Measurements from ENCODE around the gene SEMA3F. TPM values are rescaled to one million over a fixed set of nuclear protein-coding genes. Genes with fewer than 3 reads are reported as not detected.

SEMA3F gene
- total and polyA plus RNA-seq, 5 donors: 7.3 to 15.2 (median 10.1) TPM

GRCh38 chr3:50172626-50173220 lies 17.6 kb downstream of the SEMA3F start:
- Histone ChIP-seq H3K9me3 (ENCODE audit: control insufficient read depth, low read length) (no peaks in the 10 kb centered on the region), H3K4me3 (ENCODE audit: low read length) (no peak overlapping the region), H3K27ac (ENCODE audit: low read length) (no peak overlapping the region), H3K27me3 (ENCODE audit: control insufficient read depth, insufficient read depth) (no peaks in the 10 kb centered on the region), H3K4me1 (ENCODE audit: control insufficient read depth, insufficient read depth, low read length) (peaks cover 5% of the 10 kb centered on the region)
- intact Hi-C loops (cut with DNase I): no loop called here
- 72% methylated on average over 8 of the region's 8 CpGs for WGBS
- DNase-seq (peak; percentile 11 to 70 (median 68)), ATAC-seq (peak in 1 of 2 donors; percentile 5)

GRCh38 chr3:50173685-50174516 lies 18.8 kb downstream of the SEMA3F start:
- DNase-seq (peak in 2 of 3 donors; percentile 50 to 62), ATAC-seq (no peak)
- Histone ChIP-seq H3K27me3 (ENCODE audit: control insufficient read depth, insufficient read depth) (no peaks in the 10 kb centered on the region), H3K4me3 (ENCODE audit: low read length) (no peak overlapping the region), H3K27ac (ENCODE audit: low read length) (no peak overlapping the region), H3K4me1 (ENCODE audit: control insufficient read depth, insufficient read depth, low read length) (peaks cover 5% of the 10 kb centered on the region), H3K9me3 (ENCODE audit: control insufficient read depth, low read length) (no peaks in the 10 kb centered on the region)
- intact Hi-C loops (cut with DNase I): no loop called here
- WGBS: 87% methylated on average over 29 of the region's 29 CpGs

GRCh38 chr3:50174517-50174895 lies 19.4 kb downstream of the SEMA3F start:
- Histone ChIP-seq H3K9me3 (ENCODE audit: control insufficient read depth, low read length) (no peaks in the 10 kb centered on the region), H3K27ac (ENCODE audit: low read length) (no peak overlapping the region), H3K4me1 (ENCODE audit: control insufficient read depth, insufficient read depth, low read length) (peaks cover 5% of the 10 kb centered on the region), H3K27me3 (ENCODE audit: control insufficient read depth, insufficient read depth) (no peaks in the 10 kb centered on the region), H3K4me3 (ENCODE audit: low read length) (no peak overlapping the region)
- WGBS: 93% methylated on average over 7 of the region's 7 CpGs
- no peak for DNase-seq
- ATAC-seq: no peak
- intact Hi-C loops (cut with DNase I): no loop called here

GRCh38 chr3:50174947-50175524 lies 19.9 kb downstream of the SEMA3F start:
- ATAC-seq (no peak), DNase-seq (peak in 1 of 3 donors; percentile 30)
- H3K27ac ChIP-seq (ENCODE audit: low read length): no peak overlapping the region
- intact Hi-C loops (cut with DNase I): no loop called here
- no peaks in the 10 kb centered on the region for H3K9me3 ChIP-seq (ENCODE audit: control insufficient read depth, low read length)
- no peak overlapping the region for H3K4me3 ChIP-seq (ENCODE audit: low read length)
- H3K4me1 ChIP-seq (ENCODE audit: control insufficient read depth, insufficient read depth, low read length): peaks cover 5% of the 10 kb centered on the region
- no peaks in the 10 kb centered on the region for H3K27me3 ChIP-seq (ENCODE audit: control insufficient read depth, insufficient read depth)
- WGBS: 93% methylated on average over 17 of the region's 17 CpGs

- WGBS: 72% methylated on average over 2 of the region's 2 CpGs
- Histone ChIP-seq H3K27me3 (ENCODE audit: control insufficient read depth, insufficient read depth) (no peaks in the 10 kb centered on the region), H3K4me3 (ENCODE audit: low read length) (no peak overlapping the region), H3K27ac (ENCODE audit: low read length) (no peak overlapping the region), H3K4me1 (ENCODE audit: control insufficient read depth, insufficient read depth, low read length) (peaks cover 4% of the 10 kb centered on the region), H3K9me3 (ENCODE audit: control insufficient read depth, low read length) (no peaks in the 10 kb centered on the region)
- intact Hi-C loops (cut with DNase I): no loop called here
- DNase-seq (peak in 2 of 3 donors; percentile 31 to 64), ATAC-seq (peak; percentile 22 to 24)
Observed at GRCh38 chr3:50177346-50177745, 22.2 kb downstream of the SEMA3F start.

GRCh38 chr3:50179710-50180109 lies 24.6 kb downstream of the SEMA3F start:
- intact Hi-C loops (cut with DNase I): no loop called here
- Histone ChIP-seq H3K27me3 (ENCODE audit: control insufficient read depth, insufficient read depth) (no peaks in the 10 kb centered on the region), H3K27ac (ENCODE audit: low read length) (no peak overlapping the region), H3K4me1 (ENCODE audit: control insufficient read depth, insufficient read depth, low read length) (no peaks in the 10 kb centered on the region), H3K4me3 (ENCODE audit: low read length) (no peak overlapping the region), H3K9me3 (ENCODE audit: control insufficient read depth, low read length) (no peaks in the 10 kb centered on the region)
- 32% methylated on average over 2 of the region's 2 CpGs for WGBS
- ATAC-seq (no peak), DNase-seq (no peak)

GRCh38 chr3:50181985-50182384 lies 26.9 kb downstream of the SEMA3F start:
- Histone ChIP-seq H3K4me1 (ENCODE audit: control insufficient read depth, insufficient read depth, low read length) (no peaks in the 10 kb centered on the region), H3K9me3 (ENCODE audit: control insufficient read depth, low read length) (no peaks in the 10 kb centered on the region), H3K4me3 (ENCODE audit: low read length) (no peak overlapping the region), H3K27ac (ENCODE audit: low read length) (no peak overlapping the region), H3K27me3 (ENCODE audit: control insufficient read depth, insufficient read depth) (no peaks in the 10 kb centered on the region)
- 90% methylated on average over 5 of the region's 5 CpGs for WGBS
- ATAC-seq: no peak
- intact Hi-C loops (cut with DNase I): no loop called here
- DNase-seq: peak in 1 of 3 donors; percentile 21

GRCh38 chr3:50182533-50183099 lies 27.5 kb downstream of the SEMA3F start:
- no peak overlapping the region for H3K4me3 ChIP-seq (ENCODE audit: low read length)
- no peaks in the 10 kb centered on the region for H3K4me1 ChIP-seq (ENCODE audit: control insufficient read depth, insufficient read depth, low read length)
- ATAC-seq: no peak
- H3K27ac ChIP-seq (ENCODE audit: low read length): no peak overlapping the region
- WGBS: 79% methylated on average over 26 of the region's 26 CpGs
- H3K27me3 ChIP-seq (ENCODE audit: control insufficient read depth, insufficient read depth): no peaks in the 10 kb centered on the region
- DNase-seq: peak; percentile 9 to 53 (median 29)
- no peaks in the 10 kb centered on the region for H3K9me3 ChIP-seq (ENCODE audit: control insufficient read depth, low read length)
- intact Hi-C loops (cut with DNase I): no loop called here

GRCh38 chr3:50183755-50184154 lies 28.6 kb downstream of the SEMA3F start:
- DNase-seq (peak in 1 of 3 donors; percentile 2), ATAC-seq (no peak)
- intact Hi-C loops (cut with DNase I): no loop called here
- no peak overlapping the region for H3K27ac ChIP-seq (ENCODE audit: low read length)
- H3K9me3 ChIP-seq (ENCODE audit: control insufficient read depth, low read length): no peaks in the 10 kb centered on the region
- no peak overlapping the region for H3K4me3 ChIP-seq (ENCODE audit: low read length)
- 87% methylated on average over 6 of the region's 6 CpGs for WGBS
- H3K27me3 ChIP-seq (ENCODE audit: control insufficient read depth, insufficient read depth): no peaks in the 10 kb centered on the region
- no peaks in the 10 kb centered on the region for H3K4me1 ChIP-seq (ENCODE audit: control insufficient read depth, insufficient read depth, low read length)

GRCh38 chr3:50184242-50184978 lies 29.3 kb downstream of the SEMA3F start:
- WGBS: 94% methylated on average over 21 of the region's 21 CpGs
- no peak overlapping the region for H3K4me3 ChIP-seq (ENCODE audit: low read length)
- no peaks in the 10 kb centered on the region for H3K4me1 ChIP-seq (ENCODE audit: control insufficient read depth, insufficient read depth, low read length)
- H3K27ac ChIP-seq (ENCODE audit: low read length): no peak overlapping the region
- H3K9me3 ChIP-seq (ENCODE audit: control insufficient read depth, low read length): no peaks in the 10 kb centered on the region
- H3K27me3 ChIP-seq (ENCODE audit: control insufficient read depth, insufficient read depth): no peaks in the 10 kb centered on the region
- ATAC-seq (no peak), DNase-seq (peak in 2 of 3 donors; percentile 26)
- intact Hi-C loops (cut with DNase I): no loop called here

All from right cardiac atrium (tissue), 5 donors.